Spleen (tissue), 7 donors: Measurements from ENCODE around the gene ZFAND5.

ENCODE experiments used
- CTCF ChIP-seq, 11 experiments: fragments of 200-600 bp in 7 of 11; fragments of 450-650 bp in 4 of 11; sonication (generic) in 4 of 11; IDR thresholded peaks in 8 of 11; conservative IDR thresholded peaks in 3 of 11; 1 replicate in 7 of 11; 2 replicates in 4 of 11; pipeline versions ENCODE4 v1.4.0 to v1.8.0; 2016 to 2021; ENCODE audit warnings: antibody characterized with exemption in 11 of 11, inconsistent platforms in 4 of 11, mild to moderate bottlenecking in 1 of 11
- POLR2A ChIP-seq, 3 donors: fragments of 450-650 bp; IDR thresholded peaks; one replicate each; pipeline ENCODE4 v1.5.1; 2017; ENCODE audit warnings: antibody characterized with exemption in 3 of 3, mild to moderate bottlenecking in 1 of 3
- POLR2AphosphoS5 ChIP-seq, 3 donors: sonication (generic); formaldehyde crosslinking; IDR thresholded peaks; one replicate each; pipeline ENCODE4 v1.5.1; 2017; ENCODE audit warnings: antibody characterized with exemption in 3 of 3
- donor health status: DM: no; HTN: no; CAD: no; lungs with moderate emphysema.
- donor health status: DM: no; HTN: no; CAD: no.
- donor health status: DM: no; HTN: no; CAD: no.

GRCh38 chr9:72401396-72401795 lies 36.4 kb upstream of the ZFAND5 start:
- TF ChIP-seq CTCF (IDR thresholded peaks at IDR 0.05 in 8 of 11, conservative IDR thresholded peaks at IDR 0.05 in 3 of 11) (no peak), POLR2A (IDR thresholded peaks at IDR 0.05) (no peak), POLR2AphosphoS5 (IDR thresholded peaks at IDR 0.05) (no peak)
